Stimulated activated CD4-positive, alpha-beta T cell treated with anti-CD3 and anti-CD28 coated beads, Interleukin-15, amount 100 ng/mL, for 24 hours (primary cell): ENCODE measurements around the gene HCRTR1.
"Not testable (repeated sequence)": the region's sequence is repeated elsewhere in the genome, so short reads cannot be mapped to it uniquely, and the experiment has no call there.

ENCODE experiments used
- DNase-seq: peaks from one replicate; pipeline ENCODE4 v3.0.0-alpha.2; 2020

Gene HCRTR1

GRCh38 chr1:31581821-31582810 is 35.4 kb upstream of the HCRTR1 start:
- DNase-seq = no peak

- DNase-seq = no peak
Measured at GRCh38 chr1:31583082-31583994, 34.2 kb upstream of the HCRTR1 start.

- no peak for DNase-seq
Measured at GRCh38 chr1:31583995-31584868, 33.3 kb upstream of the HCRTR1 start.

- no peak for DNase-seq
Measured at GRCh38 chr1:31584869-31585735, 32.4 kb upstream of the HCRTR1 start.

GRCh38 chr1:31585736-31586365 is 31.6 kb upstream of the HCRTR1 start:
- DNase-seq = no peak

GRCh38 chr1:31586376-31587327 is 30.8 kb upstream of the HCRTR1 start:
- no peak for DNase-seq

GRCh38 chr1:31587328-31587699 is 30.2 kb upstream of the HCRTR1 start:
- not testable (repeated sequence) for DNase-seq

GRCh38 chr1:31587720-31588423 is 29.6 kb upstream of the HCRTR1 start:
- DNase-seq = peak; percentile 68

GRCh38 chr1:31588751-31589515 is 28.6 kb upstream of the HCRTR1 start:
- no peak for DNase-seq

GRCh38 chr1:31591425-31592093 is 25.9 kb upstream of the HCRTR1 start:
- DNase-seq = no peak

GRCh38 chr1:31592132-31592531 is 25.4 kb upstream of the HCRTR1 start:
- no peak for DNase-seq

- no peak for DNase-seq
Measured at GRCh38 chr1:31593136-31593665, 24.3 kb upstream of the HCRTR1 start.

GRCh38 chr1:31593770-31594632 is 23.5 kb upstream of the HCRTR1 start:
- peak; percentile 80 for DNase-seq

- no peak for DNase-seq
Measured at GRCh38 chr1:31595836-31596736, 21.4 kb upstream of the HCRTR1 start.

GRCh38 chr1:31596737-31597097 is 20.8 kb upstream of the HCRTR1 start:
- DNase-seq = no peak
